HepG2 (cell line): Measurements from ENCODE around the gene GCNT2. TPM values are rescaled to one million over a fixed set of nuclear protein-coding genes. Genes with fewer than 3 reads are reported as not detected.
"Not testable (repeated sequence)": the region's sequence is repeated elsewhere in the genome, so short reads cannot be mapped to it uniquely, and the experiment has no call there.

ENCODE experiments used
- ATAC-seq: fragments of 200-7000 bp; cut with Tn5 transposase; 3 replicates; pipeline ENCODE4 v1.9.1; 2020; ENCODE audit warnings: mild to moderate bottlenecking, moderate library complexity
- BruUV-seq: library from RNA; stranded (reverse); fragments of 400-500 nt; replicated peaks from 2 replicates; lab custom pipeline; 2021; lab: Mats Ljungman, UMichigan
- CTCF ChIA-PET: fragments of 300-600 bp; formaldehyde crosslinking; extraction: SDS; loops from one replicate; lab custom pipeline; 2021; ENCODE audit warnings: low total read pairs, inconsistent platforms, low intra/inter-chr PET ratio; lab: Yijun Ruan, JAX
- POLR2A ChIA-PET: fragments of 350-600 bp; sonication (Branson Sonifier 250); formaldehyde crosslinking; loops from one replicate; lab custom pipeline; 2020; ENCODE audit warnings: antibody characterized with exemption, inconsistent platforms; lab: Yijun Ruan, JAX
- DNase-seq: peaks from one replicate; pipeline ENCODE4 v3.0.0-alpha.2; 2015; ENCODE audit warnings: low spot score
- FAIRE-seq: peaks from 3 replicates; lab custom pipeline; 2011; peaks lifted over from hg19 to GRCh38; lab: Jason Lieb, UNC
- H2AFZ ChIP-seq: one replicate; pipeline ENCODE4 v1.6.1; 2011; ENCODE audit warnings: low read length, inconsistent platforms
- H3K27ac ChIP-seq: fragments of 300-600 bp; 3 replicates; pipeline ENCODE4 v1.8.0; 2011; ENCODE audit warnings: mixed run types, mild to moderate bottlenecking, mixed read lengths, low read length, inconsistent platforms; ENCODE audit not compliant: insufficient read depth; ENCODE audit errors: extremely low read length
- H3K27me3 ChIP-seq, 2 experiments: fragments of 200-600 bp in 1 of 2; 2 replicates in 1 of 2; 3 replicates in 1 of 2; pipeline versions ENCODE4 v1.6.0 to v1.8.0; 2011; ENCODE audit warnings: low read length in 2 of 2, mild to moderate bottlenecking in 2 of 2, moderate library complexity in 2 of 2, inconsistent platforms in 1 of 2; ENCODE audit not compliant: insufficient read depth in 2 of 2, control insufficient read depth in 1 of 2
- H3K36me3 ChIP-seq, 2 experiments: fragments of 200-600 bp in 1 of 2; replicated peaks in 1 of 2; 2 replicates in 1 of 2; 3 replicates in 1 of 2; pipeline versions ENCODE4 v1.5.1 to v1.8.0; 2011; ENCODE audit warnings: low read length in 2 of 2, inconsistent platforms in 1 of 2; ENCODE audit not compliant: insufficient read depth in 2 of 2, control insufficient read depth in 1 of 2
- H3K4me1 ChIP-seq: 2 replicates; pipeline ENCODE4 v1.5.1; 2012; ENCODE audit warnings: low read length, inconsistent platforms; ENCODE audit not compliant: insufficient read depth
- H3K4me2 ChIP-seq: 2 replicates; pipeline ENCODE4 v1.6.0; 2011; ENCODE audit warnings: low read depth, low read length, inconsistent platforms
- H3K4me3 ChIP-seq, 3 experiments: fragments of 200-600 bp in 1 of 3; sonication (generic), shearing (Covaris generic) in 1 of 3; replicated peaks in 1 of 3; 2 replicates each; pipeline ENCODE4 v1.5.1; 2011 to 2016; ENCODE audit warnings: low read length in 3 of 3, inconsistent platforms in 2 of 3, low read depth in 2 of 3, mild to moderate bottlenecking in 2 of 3, control low read depth in 1 of 3, mixed read lengths in 1 of 3; ENCODE audit not compliant: insufficient read depth in 1 of 3
- H3K79me2 ChIP-seq: one replicate; pipeline ENCODE4 v1.6.1; 2011; ENCODE audit warnings: low read length, inconsistent platforms; ENCODE audit not compliant: insufficient read depth
- H3K9ac ChIP-seq: 2 replicates; pipeline ENCODE4 v1.6.0; 2011; ENCODE audit warnings: mild to moderate bottlenecking, low read depth, low read length, inconsistent platforms; ENCODE audit not compliant: insufficient read depth
- H3K9me3 ChIP-seq: 2 replicates; pipeline ENCODE4 v1.5.1; 2012; ENCODE audit warnings: mild to moderate bottlenecking, low read length
- H4K20me1 ChIP-seq: 2 replicates; pipeline ENCODE4 v1.6.0; 2011; ENCODE audit warnings: inconsistent platforms, mild to moderate bottlenecking, low read length, moderate library complexity; ENCODE audit not compliant: insufficient read depth
- GTF3A ChIP-seq: sonication (generic); formaldehyde crosslinking; conservative IDR thresholded peaks from 2 replicates; pipeline ENCODE4 v1.4.0; 2020; ENCODE audit warnings: mild to moderate bottlenecking, missing genetic modification reagents
- HNF4G ChIP-seq, 2 experiments: sonication (generic) in 1 of 2; formaldehyde crosslinking in 1 of 2; IDR thresholded peaks; 2 replicates each; pipeline versions ENCODE4 v1.4.0 to v1.6.1; 2011 to 2020; ENCODE audit warnings: borderline replicate concordance in 2 of 2, low read depth in 2 of 2, mild to moderate bottlenecking in 2 of 2, low read length in 1 of 2, missing genetic modification reagents in 1 of 2, moderate library complexity in 1 of 2
- KDM2A ChIP-seq: sonication (generic); formaldehyde crosslinking; IDR thresholded peaks from 2 replicates; pipeline ENCODE4 v1.4.0; 2020; ENCODE audit warnings: low read depth, missing genetic modification reagents, borderline replicate concordance
- MTERF4 ChIP-seq: sonication (generic); formaldehyde crosslinking; IDR thresholded peaks from 2 replicates; pipeline ENCODE4 v1.8.0; 2023; ENCODE audit warnings: mild to moderate bottlenecking, missing genetic modification reagents
- SP2 ChIP-seq: sonication (generic); formaldehyde crosslinking; IDR thresholded peaks from 2 replicates; pipeline ENCODE4 v1.5.1; 2020; ENCODE audit warnings: mild to moderate bottlenecking, missing genetic modification reagents
- ZBTB8A ChIP-seq: sonication (generic); formaldehyde crosslinking; IDR thresholded peaks from 2 replicates; pipeline ENCODE4 v1.4.0; 2020; ENCODE audit warnings: mild to moderate bottlenecking, low read depth, missing genetic modification reagents, borderline replicate concordance
- ZNF331 ChIP-seq: sonication (generic); formaldehyde crosslinking; IDR thresholded peaks from 2 replicates; pipeline ENCODE4 v1.4.0; 2020; ENCODE audit warnings: missing genetic modification reagents
- ZNF451 ChIP-seq: sonication (generic); formaldehyde crosslinking; IDR thresholded peaks from 2 replicates; pipeline ENCODE4 v1.5.0; 2020; ENCODE audit warnings: mild to moderate bottlenecking, missing genetic modification reagents
- ZNF83 ChIP-seq: sonication (generic); formaldehyde crosslinking; IDR thresholded peaks from 2 replicates; pipeline ENCODE4 v1.4.0; 2020; ENCODE audit warnings: missing genetic modification reagents, mild to moderate bottlenecking, borderline replicate concordance
- WGBS: methylation state at CpG from one replicate; pipeline ENCODE4 v1.1.6; 2017; ENCODE audit warnings: low lambda C conversion rate; 5-methylcytosine and 5-hydroxymethylcytosine counted together
- in situ Hi-C: cut with HindIII; loops from 2 replicates; pipeline ENCODE4 v1.10.0; 2017; ENCODE audit warnings: low pct_unique_long_range_greater_than_20kb; ENCODE audit not compliant: extremely low pct_ligation_motif_present
- intact Hi-C: fragments of 100-400 bp; cut with micrococcal nuclease; formaldehyde crosslinking; loops from one replicate; pipeline ENCODE4 v1.10.0; 2022; ENCODE audit not compliant: unreplicated experiment
- polyA plus RNA-seq, 8 experiments: library from polyadenylated mRNA; depleted of rRNA in 3 of 8; stranded (reverse) in 7 of 8; unstranded in 1 of 8; fragments of >200 nt; fragmentation: Illumina TruSeq in 4 of 8; extraction: Trizol in 4 of 8; gene quantifications; 2 replicates each; pipeline versions ENCODE4 v1.2.1 to v1.2.3, GENCODE V29; 2011 to 2016; ENCODE audit warnings: low read depth in 4 of 8, missing spikeins in 1 of 8, mixed read lengths in 1 of 8; ENCODE audit not compliant: insufficient read depth in 1 of 8
- total RNA-seq, 5 experiments: library from RNA; depleted of rRNA; stranded (reverse); fragments of >200 nt; fragmentation: Illumina TruSeq; extraction: Trizol; gene quantifications; 2 replicates each; pipeline ENCODE4 v1.2.3, GENCODE V29; 2016; ENCODE audit warnings: low read depth in 1 of 5
- TF ChIP-seq, protein P1 (sequence below): sonication (generic); formaldehyde crosslinking; IDR thresholded peaks from 2 replicates; pipeline ENCODE4 v1.8.0; 2022; ENCODE audit warnings: missing genetic modification reagents, low read depth, mild to moderate bottlenecking, borderline replicate concordance

The GCNT2 gene
- total and polyA plus RNA-seq, 2 of the 13 experiments (the other 11 are each of a cell fraction or from before 2014, with no cell fraction given), result 11.8 to 31.9 TPM

GRCh38 chr6:10662207-10662606 is 141.1 kb downstream of the GCNT2 start (continued):
- TF ChIP-seq HNF4G (IDR thresholded peaks at IDR 0.05; ENCODE audit: borderline replicate concordance, low read depth, low read length) (no peak), HNF4G (CRISPR knock-in tag; IDR thresholded peaks at IDR 0.05; ENCODE audit: borderline replicate concordance, low read depth) (no peak)
- TF ChIP-seq, protein P1, sequence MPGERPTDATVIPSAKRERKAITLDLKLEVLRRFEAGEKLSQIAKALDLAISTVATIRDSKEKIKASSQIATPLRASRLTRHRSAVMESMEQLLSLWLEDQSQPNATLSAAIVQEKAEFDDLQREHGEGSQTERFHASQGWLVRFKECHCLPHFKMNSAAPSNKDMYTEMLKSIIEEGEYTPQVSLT (CRISPR knock-in tag), result no peak

DNA sequence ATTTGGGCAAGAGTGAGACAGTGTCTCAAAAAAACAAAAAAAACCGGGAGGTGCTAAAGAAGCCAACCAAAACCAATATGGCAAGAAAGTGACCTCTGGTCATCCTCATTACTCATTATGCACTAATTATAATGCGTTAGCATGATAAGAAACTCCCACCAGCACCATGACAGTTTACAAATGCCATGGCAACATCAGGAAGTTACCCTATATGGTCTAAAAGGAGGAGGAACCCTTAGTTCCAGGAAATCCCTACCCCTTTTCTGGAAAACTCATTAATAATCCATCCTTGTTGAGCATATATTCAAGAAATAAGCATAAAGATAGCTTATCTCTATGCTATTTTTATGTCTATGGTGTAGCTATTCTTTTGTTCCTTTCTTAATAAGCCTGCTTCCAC is 141.6 kb downstream of the GCNT2 start:
- TF ChIP-seq MTERF4 (CRISPR knock-in tag) (no peak), ZNF451 (CRISPR knock-in tag) (no peak), GTF3A (CRISPR knock-in tag) (no peak), ZBTB8A (no peak), ZNF83 (CRISPR knock-in tag) (no peak), SP2 (no peak), ZNF331 (CRISPR knock-in tag) (no peak), KDM2A (CRISPR knock-in tag) (no peak)
- TF ChIP-seq, all 625 proteins: peak for 0
- H3K27me3 ChIP-seq, result peaks cover 0 to 6% of the 10 kb centered on the region in 2 experiments; a peak in 3 of 5 replicates
- POLR2A ChIA-PET, result no interaction called here
- no peak for FAIRE-seq
- ATAC-seq, result no peak
- no peak overlapping the region for H2AFZ ChIP-seq
- CTCF ChIA-PET, result no interaction called here
- no peaks in the 10 kb centered on the region for H3K9me3 ChIP-seq
- no peaks in the 10 kb centered on the region for H4K20me1 ChIP-seq
- no peak for DNase-seq
- H3K79me2 ChIP-seq, result no peaks in the 10 kb centered on the region
- no TSS peak for BruUV-seq
- no peak overlapping the region for H3K9ac ChIP-seq
- H3K4me3 ChIP-seq, result no peak overlapping the region
- no peak overlapping the region for H3K27ac ChIP-seq
- H3K36me3 ChIP-seq, result no peaks in the 10 kb centered on the region
- 4% methylated on average over 2 of the region's 2 CpGs for WGBS
- intact Hi-C loops (no loop called here), in situ Hi-C loops (no loop called here)
- no peak overlapping the region for H3K4me2 ChIP-seq
- 0 out of 2 replicates have a peak, but pooled peaks cover 6% of the 10 kb centered on the region for H3K4me1 ChIP-seq

DNA sequence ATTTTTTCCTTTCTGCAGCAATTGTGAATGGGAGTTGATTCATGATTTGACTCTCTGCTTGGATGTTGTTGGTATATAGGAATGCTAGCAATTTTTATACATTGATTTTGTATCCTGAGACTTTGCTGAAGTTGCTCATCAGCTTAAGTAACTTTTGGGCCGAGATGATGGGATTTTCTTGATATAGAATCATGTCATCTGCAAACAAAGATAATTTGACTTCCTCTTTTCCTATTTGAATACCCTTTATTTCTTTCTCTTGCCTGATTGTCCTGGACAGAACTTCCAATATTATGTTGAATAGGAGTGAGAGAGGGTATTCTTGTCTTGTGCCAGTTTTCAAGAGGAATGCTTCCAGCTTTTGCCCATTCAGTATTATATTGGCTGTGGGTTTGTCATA is 144.4 kb downstream of the GCNT2 start:
- H2AFZ ChIP-seq, intact Hi-C loops, BruUV-seq, POLR2A ChIA-PET, H3K36me3 ChIP-seq, H3K4me3 ChIP-seq, in situ Hi-C loops, H3K79me2 ChIP-seq, H3K4me2 ChIP-seq, H3K27ac ChIP-seq, DNase-seq, ATAC-seq, FAIRE-seq, H3K9me3 ChIP-seq, CTCF ChIA-PET, H4K20me1 ChIP-seq, H3K4me1 ChIP-seq, H3K9ac ChIP-seq: not testable (repeated sequence)
- 0% methylated on average over 1 of the region's 1 CpG for WGBS
- peaks cover 0 to 14% of the 10 kb centered on the region in 2 experiments; a peak in 4 of 5 replicates for H3K27me3 ChIP-seq
